HTR-8/SVneo (cell line): ENCODE results near the gene TAGAP.
"Not testable (repeated sequence)": the region's sequence is repeated elsewhere in the genome, so short reads cannot be mapped to it uniquely, and the experiment has no call there.

Source experiments
- DNase-seq: peaks from one replicate; pipeline ENCODE4 v3.0.0; 2011; ENCODE audit warnings: low spot score, mixed read lengths; ENCODE audit not compliant: insufficient read length
- FAIRE-seq: peaks from 2 replicates; lab custom pipeline; 2011; peaks lifted over from hg19 to GRCh38; lab: Jason Lieb, UNC

The TAGAP gene

DNA sequence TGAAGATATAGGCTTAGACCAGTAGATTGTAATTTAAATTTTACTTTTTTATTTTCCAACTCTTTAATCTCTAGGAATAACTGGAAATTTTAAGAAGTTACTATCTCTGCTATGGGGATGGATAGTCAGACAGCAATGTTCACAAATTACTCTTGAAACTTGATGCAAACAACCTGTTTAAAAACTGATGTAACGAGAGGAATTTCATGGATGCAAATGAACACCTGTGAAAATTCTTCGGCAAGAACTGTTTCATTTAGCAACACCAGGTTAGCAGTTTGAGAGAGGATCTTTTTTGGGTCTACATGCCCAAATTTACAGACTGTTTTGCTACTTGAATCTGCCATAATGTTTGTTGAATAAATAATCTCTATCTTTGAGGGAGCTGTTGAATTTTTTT lies 24.8 kb downstream of the TAGAP start:
- DNase-seq (no peak), FAIRE-seq (no peak)

- FAIRE-seq = no peak
- no peak for DNase-seq
These were observed 26.8 kb downstream of the TAGAP start for GRCh38 chr6:159017757-159018559.

- FAIRE-seq = no peak
These were observed 30.4 kb downstream of the TAGAP start for GRCh38 chr6:159014406-159014805.

GRCh38 chr6:159013229-159013628 lies 31.6 kb downstream of the TAGAP start:
- no peak for FAIRE-seq
- no peak for DNase-seq

More at GRCh38 chr6:159014406-159014805, 30.4 kb downstream of the TAGAP start:
- no peak for DNase-seq

DNA sequence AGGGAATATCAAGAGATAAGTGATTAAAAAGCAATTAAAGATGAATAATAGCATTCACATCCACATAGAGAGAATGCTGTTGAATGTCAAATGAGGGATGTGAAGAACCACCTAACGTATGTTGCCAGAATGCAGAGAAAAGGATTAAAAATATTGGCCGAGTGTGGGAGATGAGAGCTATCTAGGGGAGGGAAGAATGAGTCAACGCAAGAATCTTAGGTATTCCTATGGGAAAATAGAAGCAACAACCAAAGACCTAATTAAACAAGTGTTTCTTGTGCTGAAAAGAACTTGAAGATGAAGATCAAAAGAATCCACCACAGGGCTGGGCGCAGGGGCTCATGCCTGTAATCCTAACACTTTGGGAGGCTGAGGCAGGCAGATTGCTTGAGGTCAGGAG lies 32.6 kb downstream of the TAGAP start:
- DNase-seq = peak; percentile 10
- FAIRE-seq = no peak

- DNase-seq, FAIRE-seq: not testable (repeated sequence)
These were observed 34.7 kb downstream of the TAGAP start for GRCh38 chr6:159010037-159010612.

DNA sequence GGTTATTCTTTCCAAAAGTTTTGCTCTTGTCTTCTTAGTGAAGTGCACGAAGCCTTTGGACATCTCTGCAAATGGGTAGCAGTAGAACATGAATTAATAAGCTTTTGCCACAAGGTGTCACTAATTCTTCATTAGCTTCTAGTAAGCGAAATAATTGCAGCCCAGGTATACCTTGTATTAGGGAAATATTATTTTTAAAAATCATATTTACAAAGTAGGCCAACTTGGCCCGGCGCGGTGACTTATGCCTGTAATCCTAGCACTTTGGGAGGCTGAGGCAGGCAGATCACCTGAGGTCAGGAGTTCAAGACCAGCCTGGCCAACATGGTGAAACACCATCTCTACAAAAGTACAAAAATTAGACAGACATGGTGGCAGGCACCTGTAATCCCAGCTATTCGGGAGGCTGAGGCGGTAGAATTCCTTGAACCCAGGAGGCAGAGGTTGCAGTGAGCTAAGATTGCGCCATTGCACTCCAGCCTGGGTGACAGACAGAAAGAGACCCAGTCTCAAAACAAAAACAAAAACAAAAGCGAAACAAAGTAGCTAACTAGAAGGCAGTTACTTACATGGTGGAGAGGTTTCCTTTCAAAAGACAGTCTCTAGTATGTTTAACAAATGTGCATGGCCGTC lies 36.0 kb downstream of the TAGAP start:
- DNase-seq (no peak), FAIRE-seq (no peak)

DNA sequence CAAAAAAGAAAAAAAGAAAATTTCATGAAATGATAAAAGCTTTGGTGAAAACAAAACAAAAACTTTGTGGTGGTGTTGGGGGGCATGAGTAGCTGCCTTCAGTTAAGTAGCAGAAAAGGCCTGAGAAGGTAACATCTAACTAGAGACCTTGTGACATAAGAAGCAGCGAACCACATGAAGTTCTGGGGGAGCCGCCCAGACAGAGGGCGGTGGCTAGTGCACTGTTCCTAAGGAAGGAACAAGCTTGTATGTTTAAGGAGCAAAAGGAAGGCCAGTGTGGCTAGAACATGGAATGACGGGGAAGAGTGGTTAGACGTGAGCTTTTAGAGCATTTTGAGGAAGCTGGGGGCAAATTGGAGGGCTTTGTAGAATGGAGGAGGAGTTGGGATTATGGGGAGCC lies 37.3 kb downstream of the TAGAP start:
- DNase-seq = no peak
- FAIRE-seq = no peak

DNA sequence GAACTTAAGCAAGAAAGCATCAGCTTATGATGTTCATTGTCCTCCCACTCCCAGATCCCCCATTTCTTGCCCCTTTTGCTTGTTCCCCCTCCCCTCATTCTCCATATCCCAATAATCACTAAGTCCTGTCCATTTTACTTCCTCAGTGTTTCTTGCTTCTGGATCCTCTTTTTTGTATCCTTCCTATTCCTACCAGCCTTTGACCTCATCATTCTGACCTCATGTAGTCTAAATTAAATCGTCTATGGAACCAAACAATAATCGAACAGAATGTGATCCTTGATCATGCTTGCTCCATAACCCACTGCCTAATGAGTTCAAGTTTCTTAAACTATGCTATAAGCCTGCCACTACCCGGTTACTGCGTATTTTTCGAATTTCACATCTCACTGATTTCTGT lies 39.4 kb downstream of the TAGAP start:
- DNase-seq (no peak), FAIRE-seq (no peak)

DNA sequence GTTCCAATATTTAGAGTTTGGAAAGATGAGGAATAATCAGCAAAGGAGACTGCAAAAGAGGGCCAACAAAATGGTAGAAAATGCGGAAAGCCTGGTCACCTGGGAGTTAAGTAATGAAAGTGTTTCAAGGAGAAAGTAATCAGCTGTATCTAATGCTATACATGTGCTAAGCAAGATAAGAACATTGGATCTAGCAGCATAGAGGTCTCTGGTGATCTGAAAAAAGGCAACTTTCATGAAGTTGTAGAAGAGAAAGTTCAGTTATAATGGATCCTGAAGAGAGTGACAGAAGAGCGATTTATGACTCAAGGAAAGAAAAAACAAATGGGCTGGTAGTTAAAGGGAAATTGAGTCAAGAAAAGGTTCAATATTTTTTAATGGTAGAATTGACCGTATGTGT lies 40.2 kb downstream of the TAGAP start:
- DNase-seq (no peak), FAIRE-seq (no peak)

DNA sequence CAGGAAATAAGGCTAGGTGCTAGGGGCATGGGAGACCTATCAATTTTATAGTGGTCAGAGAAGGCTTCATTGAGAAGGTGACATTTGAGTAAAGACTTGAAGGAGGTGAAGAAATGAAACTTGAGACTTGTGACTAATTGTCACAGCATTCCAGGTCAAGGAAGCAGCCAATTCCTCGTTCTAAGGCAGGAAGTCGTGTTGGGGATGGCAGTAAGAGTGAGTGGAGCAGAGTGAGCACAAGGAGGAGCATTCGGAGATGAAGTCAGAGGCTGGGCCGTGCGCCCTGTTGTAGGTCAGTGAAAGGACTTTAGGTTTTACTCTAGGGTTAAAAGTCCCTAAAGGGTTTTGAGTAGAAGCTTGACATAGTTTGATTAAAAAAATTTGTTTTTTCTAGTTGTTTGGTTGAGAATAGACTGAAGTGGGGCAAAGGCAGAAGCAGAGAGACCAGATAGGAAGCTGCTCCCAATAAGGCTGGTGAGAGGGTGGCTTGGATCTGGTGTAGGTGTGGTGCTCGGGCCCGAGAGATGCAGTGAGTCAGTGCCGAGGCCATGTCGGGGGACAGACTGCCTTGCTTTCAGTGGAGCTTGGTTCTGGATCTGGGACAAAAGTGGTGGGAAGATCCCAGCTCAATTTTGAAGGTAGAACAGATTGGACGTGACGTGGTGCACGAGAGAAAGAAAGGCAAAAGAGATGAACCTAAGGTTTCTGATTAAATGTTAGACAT lies 42.2 kb downstream of the TAGAP start:
- peak; percentile 33 for DNase-seq
- no peak for FAIRE-seq

DNA sequence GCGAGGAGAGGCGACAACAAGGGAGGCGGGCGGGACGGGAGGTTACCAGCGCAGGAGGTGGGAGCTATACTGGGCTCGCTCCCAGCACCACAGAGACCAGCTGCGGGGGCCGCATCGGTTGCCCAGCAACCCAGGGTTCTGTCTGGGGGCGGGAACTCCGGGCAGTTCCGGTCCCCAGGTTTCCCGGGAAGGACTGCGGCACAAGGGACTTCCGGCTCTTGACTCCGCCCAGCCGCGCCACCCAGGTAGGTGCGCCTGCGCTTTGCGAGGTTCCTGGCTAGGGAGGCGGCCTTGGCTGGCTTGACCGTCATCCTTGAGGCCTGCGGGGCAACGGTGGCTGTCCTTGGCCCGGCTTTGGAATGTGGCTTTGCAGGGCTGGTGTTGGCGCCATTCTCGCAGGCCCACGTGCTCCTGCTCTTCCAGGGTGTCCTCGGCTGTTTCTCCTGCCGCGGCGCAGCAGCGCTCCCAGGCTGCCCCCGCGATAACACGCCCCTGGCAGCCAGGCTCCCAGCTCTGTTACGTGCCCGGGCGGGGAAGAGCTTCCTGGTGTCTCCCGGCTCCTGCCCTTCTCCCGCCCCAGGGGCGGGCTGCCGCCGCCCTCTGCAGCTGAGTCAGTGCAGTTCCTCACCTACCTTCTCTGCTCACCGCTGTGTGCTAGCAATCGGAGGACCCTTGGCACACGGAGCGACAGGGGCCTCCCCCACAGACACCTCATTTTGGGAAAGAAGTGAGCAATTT lies 45.0 kb downstream of the TAGAP start, which contains the start of gene RSPH3:
Gene RSPH3 (minus strand): TSS at position 537 of the 738 bp plus-strand sequence. CDS start 652 bp downstream, outside the sequence.
- peak; percentile 57 for FAIRE-seq
- DNase-seq = peak; percentile 94

DNA sequence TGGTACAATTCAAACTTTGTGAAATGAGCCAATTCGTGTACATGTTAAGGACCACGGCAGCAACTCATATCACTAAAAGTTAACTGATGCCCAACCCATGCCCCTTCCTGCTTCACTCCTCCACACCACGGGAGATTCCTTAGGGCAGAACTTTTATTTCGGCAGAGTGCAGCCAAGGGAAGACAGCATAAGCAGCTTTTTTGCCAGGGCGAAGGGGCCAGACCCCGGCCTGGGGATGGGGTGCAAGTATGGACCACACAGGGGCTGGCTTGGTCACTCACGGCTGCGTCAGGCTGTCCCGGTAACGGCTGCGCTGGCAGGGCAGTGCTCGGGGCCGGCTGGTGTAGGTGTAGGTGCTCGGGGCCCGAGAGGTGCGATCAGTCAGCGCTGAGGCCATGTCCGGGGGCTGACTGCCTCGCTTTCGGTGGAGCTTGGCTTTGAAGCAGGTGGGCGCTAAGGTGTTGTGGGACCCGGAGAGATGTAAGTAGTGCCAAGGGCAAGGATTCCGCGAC lies 45.6 kb downstream of the TAGAP start:
- no peak for FAIRE-seq
- DNase-seq = no peak

GRCh38 chr6:158996856-158997255 lies 47.9 kb downstream of the TAGAP start:
- FAIRE-seq = no peak

DNA sequence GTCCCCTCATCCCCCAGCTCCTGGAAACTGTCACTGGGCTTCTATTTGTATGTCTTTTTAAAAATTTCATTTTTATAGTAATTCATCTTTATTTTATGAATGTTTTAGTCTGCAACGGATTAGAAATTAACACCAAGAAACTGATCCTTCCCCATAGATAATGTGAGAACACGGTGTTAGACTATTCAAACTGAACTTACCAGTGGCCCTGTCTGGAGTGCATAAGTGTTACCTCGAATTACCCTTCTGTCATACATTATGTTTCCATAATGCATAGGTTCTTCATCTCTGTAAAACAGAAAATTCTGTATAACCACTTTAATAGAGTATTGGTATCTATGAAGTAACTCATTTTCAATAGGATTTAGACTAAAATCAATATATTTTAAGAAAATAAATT lies 51.2 kb downstream of the TAGAP start:
- no peak for DNase-seq
- no peak for FAIRE-seq

More at GRCh38 chr6:158996856-158997255, 47.9 kb downstream of the TAGAP start:
- no peak for DNase-seq

DNA sequence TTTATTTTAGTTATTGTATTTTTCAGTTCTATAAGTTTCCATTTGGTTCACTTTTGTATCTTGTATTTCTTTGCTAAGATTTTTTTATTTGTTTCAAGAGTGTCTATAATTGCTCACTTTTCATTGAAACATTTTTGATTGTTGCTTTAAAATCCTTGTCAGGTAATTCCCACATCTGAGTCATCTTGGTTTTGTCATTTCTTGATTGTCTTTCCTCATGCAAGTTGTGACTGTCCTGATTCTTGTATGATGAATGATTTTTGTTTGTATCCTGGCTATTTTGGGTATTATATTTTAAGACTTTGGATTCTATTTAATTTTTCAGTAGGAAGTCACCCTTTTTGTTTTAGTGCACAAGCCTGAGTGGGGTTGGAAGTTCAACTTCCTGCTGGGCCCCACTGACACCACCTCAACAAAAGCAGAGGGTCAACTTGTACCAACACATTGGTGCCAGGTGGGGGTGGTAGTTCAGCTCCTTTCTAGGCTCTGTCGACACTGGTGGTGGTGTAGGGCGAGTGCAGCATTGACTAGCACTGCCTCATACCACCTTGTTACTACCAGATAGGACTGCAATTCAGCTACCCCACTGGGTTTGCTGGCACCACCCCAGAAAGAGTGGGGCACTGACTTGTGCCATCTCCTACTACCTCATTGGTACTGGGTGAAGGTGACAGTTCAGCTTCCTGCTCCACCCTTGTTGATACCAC lies 53.6 kb downstream of the TAGAP start:
- DNase-seq = no peak
- no peak for FAIRE-seq

GRCh38 chr6:158989711-158990110 lies 55.1 kb downstream of the TAGAP start:
- not testable (repeated sequence) for FAIRE-seq, DNase-seq

DNA sequence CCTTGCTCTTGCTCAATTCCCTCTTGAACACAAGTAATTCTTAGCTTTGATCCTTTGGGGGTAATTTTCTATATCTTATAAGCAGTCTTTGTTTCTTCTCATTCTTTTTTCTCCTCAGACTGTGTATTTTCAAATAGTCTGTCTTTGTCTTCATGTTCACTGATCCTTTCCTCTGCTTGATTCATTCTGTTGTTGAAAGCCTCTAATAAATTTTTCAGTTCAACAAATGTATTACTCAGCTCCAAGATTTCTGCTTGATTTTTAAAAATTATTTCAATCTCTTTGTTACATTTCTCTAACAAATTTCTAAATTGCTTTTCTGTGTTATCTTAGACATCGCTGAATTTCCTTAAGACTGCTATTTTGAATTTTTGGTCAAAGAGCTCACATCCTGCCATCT lies 56.3 kb downstream of the TAGAP start:
- FAIRE-seq (no peak), DNase-seq (no peak)

GRCh38 chr6:158987657-158988056 lies 57.1 kb downstream of the TAGAP start:
- no peak for FAIRE-seq
- no peak for DNase-seq
